ENCODE data around the gene DHDDS.
"Not testable (repeated sequence)": the region's sequence is repeated elsewhere in the genome, so short reads cannot be mapped to it uniquely, and the experiment has no call there.

The DHDDS gene, protein sequence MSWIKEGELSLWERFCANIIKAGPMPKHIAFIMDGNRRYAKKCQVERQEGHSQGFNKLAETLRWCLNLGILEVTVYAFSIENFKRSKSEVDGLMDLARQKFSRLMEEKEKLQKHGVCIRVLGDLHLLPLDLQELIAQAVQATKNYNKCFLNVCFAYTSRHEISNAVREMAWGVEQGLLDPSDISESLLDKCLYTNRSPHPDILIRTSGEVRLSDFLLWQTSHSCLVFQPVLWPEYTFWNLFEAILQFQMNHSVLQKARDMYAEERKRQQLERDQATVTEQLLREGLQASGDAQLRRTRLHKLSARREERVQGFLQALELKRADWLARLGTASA

DNA sequence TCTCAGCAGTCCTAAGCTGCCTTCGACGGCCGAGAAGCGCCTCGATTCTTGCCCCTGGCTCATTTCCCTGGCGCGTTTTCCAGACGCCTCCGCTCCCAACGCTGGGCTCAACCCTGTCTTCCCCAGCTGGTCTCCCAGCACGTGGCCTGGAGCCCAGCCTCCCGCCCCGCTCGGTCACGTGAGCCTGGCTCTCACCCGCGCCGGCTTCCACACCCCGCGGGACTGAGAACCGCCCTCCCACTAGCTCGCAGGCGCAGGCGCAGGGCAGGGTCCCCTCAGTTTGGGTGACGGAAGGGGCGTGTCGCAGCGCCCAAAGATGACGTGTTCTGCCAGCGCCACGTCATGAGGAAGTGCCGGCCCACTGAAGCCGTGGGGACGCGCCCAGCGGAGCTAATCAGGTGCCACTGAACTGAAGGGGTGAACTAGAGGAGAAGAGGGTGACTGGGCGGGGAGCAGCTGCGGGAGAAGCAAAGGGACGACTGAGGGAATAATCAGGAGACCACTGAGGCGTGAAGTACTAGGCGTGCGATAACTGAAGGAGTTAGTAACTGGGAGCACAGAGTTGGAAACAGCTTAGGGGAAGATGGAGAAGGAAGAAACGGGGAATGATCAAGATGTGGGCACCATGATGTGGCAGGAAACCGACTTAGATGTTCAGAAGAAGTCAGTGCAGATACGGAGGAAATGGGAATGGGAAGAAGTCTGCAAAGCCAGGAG lies at the start of gene DHDDS:
Gene DHDDS (plus strand): TSS at position 343 of the 717 bp plus-strand sequence. CDS start 625 bp downstream, outside the sequence.
- peaks cover 22% of the 10 kb centered on the region; the same call in 1 of the 2 replicates for H3K4me1 ChIP-seq (ENCODE audit: control insufficient read depth, insufficient read depth, low read length)
- no peaks in the 10 kb centered on the region for H3K27me3 ChIP-seq (ENCODE audit: control insufficient read depth, insufficient read depth, low read length)
- peak within 1 kb of the TSS; percentile 58 for H3K27ac ChIP-seq (ENCODE audit: low read depth, low read length)
- peak within 1 kb of the TSS; percentile 93 for H3K9ac ChIP-seq (ENCODE audit: low read length)
- H3K36me3 ChIP-seq (ENCODE audit: control insufficient read depth, insufficient read depth, low read length) = peaks cover 48% of the 10 kb centered on the region
- no peaks in the 10 kb centered on the region for H3K9me3 ChIP-seq (ENCODE audit: control insufficient read depth, insufficient read depth, low read depth, low read length)
- peak within 1 kb of the TSS; percentile 84 for H3K4me3 ChIP-seq (ENCODE audit: low read depth, low read length)

DNA sequence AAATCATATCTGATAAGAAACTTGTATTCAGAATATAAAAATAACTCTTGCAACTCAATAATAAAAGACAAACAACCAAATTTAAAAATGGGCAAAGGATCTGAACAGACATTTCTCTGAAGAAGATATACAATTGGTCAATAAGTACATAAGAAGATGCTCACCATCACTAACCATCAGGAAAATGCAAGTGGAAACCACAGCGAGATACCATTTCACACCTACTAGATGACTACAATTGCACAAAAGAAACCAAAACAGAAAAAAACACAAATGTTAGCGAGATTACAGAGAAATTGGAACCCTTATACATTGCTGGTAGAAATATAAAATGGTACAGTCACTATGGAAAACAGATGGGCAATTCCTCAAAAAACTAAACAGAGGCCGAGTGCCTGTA lies 48.0 kb upstream of the DHDDS start:
- H3K4me1 ChIP-seq (ENCODE audit: control insufficient read depth, insufficient read depth, low read length) = peaks cover 7% of the 10 kb centered on the region
- H3K27me3 ChIP-seq (ENCODE audit: control insufficient read depth, insufficient read depth, low read length) = no peaks in the 10 kb centered on the region
- H3K36me3 ChIP-seq (ENCODE audit: control insufficient read depth, insufficient read depth, low read length) = no peaks in the 10 kb centered on the region
- no peaks in the 10 kb centered on the region for H3K9me3 ChIP-seq (ENCODE audit: control insufficient read depth, insufficient read depth, low read depth, low read length)
- H3K27ac ChIP-seq (ENCODE audit: low read depth, low read length) = no peak overlapping the region
- H3K4me3 ChIP-seq (ENCODE audit: low read depth, low read length) = no peak overlapping the region
- H3K9ac ChIP-seq (ENCODE audit: low read length) = no peak overlapping the region

DNA sequence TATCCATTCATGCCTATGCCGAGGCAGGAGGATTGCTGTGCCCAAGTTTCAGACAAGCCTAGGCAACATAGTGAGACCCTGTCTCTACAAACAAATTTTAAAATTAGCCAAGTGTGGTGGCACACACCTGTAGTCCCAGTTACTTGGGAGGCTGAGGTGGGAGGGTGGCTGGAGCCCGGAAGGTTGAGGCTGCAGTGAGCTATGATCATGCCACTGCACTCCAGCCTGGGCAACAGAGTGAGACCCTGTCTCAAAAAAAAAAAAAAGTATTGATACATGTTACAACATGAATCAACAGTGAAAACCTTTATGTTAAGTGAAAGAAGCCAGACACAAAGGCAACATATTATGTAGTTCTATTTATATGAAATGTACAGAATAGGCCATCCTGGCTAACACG lies 47.1 kb upstream of the DHDDS start:
- not testable (repeated sequence) for H3K4me3 ChIP-seq (ENCODE audit: low read depth, low read length); H3K27ac ChIP-seq (ENCODE audit: low read depth, low read length); H3K27me3 ChIP-seq (ENCODE audit: control insufficient read depth, insufficient read depth, low read length); H3K36me3 ChIP-seq (ENCODE audit: control insufficient read depth, insufficient read depth, low read length); H3K9ac ChIP-seq (ENCODE audit: low read length); H3K9me3 ChIP-seq (ENCODE audit: control insufficient read depth, insufficient read depth, low read depth, low read length)
- H3K4me1 ChIP-seq (ENCODE audit: control insufficient read depth, insufficient read depth, low read length) = peaks cover 12% of the 10 kb centered on the region

DNA sequence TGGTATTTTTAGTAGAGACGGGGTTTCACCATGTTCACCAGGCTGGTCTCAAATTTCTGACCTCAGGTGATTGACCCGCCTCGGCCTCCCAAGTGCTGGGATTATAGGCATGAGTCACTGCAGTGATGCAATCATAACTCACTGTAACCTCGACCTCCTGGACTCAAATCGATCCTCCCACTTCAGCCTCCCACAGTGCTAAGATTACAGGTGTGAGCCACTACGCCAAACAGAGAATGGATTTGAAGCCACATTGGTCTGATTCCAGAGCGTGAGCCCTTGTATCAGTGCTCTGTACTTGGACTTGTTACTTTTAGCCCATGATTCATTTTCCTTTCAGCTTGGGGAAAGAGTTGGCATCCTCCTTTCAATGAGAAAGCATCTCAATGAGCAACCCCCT lies 44.7 kb upstream of the DHDDS start:
- H3K9me3 ChIP-seq (ENCODE audit: control insufficient read depth, insufficient read depth, low read depth, low read length) = no peaks in the 10 kb centered on the region
- H3K4me3 ChIP-seq (ENCODE audit: low read depth, low read length) = no peak overlapping the region
- H3K9ac ChIP-seq (ENCODE audit: low read length) = no peak overlapping the region
- no peak overlapping the region for H3K27ac ChIP-seq (ENCODE audit: low read depth, low read length)
- H3K4me1 ChIP-seq (ENCODE audit: control insufficient read depth, insufficient read depth, low read length) = peaks cover 22% of the 10 kb centered on the region
- no peaks in the 10 kb centered on the region for H3K27me3 ChIP-seq (ENCODE audit: control insufficient read depth, insufficient read depth, low read length)
- H3K36me3 ChIP-seq (ENCODE audit: control insufficient read depth, insufficient read depth, low read length) = no peaks in the 10 kb centered on the region

DNA sequence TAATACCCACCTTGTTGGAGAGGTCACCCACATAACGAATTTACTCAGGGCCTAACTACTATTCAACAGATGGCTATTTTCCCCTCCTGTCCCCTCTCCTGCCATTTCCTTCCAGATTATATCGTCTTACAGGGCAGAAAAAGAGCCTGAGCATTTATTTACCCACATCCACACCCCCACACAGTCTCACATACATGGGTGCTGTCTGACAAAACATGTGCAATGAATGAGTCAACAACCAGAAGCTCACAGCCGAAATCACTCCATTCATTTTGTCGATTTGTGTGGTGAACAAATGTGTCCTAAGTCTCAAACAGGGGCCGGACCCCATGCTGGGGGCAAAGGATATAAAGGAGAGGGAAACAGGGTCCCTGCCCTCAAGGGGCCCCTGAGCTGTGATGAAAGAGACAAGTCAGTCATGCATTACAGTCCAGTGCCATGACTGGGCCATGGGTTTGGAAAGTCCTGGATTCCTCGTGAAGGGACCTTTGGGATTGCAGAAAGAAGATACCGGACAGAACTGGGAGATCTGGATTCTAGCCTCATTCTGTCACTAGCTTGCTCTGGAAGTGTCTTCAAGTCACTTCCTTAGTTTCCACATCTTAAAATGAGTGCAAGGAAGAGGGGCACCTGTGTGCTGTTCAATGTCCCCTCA lies 43.2 kb upstream of the DHDDS start:
- no peaks in the 10 kb centered on the region for H3K36me3 ChIP-seq (ENCODE audit: control insufficient read depth, insufficient read depth, low read length)
- H3K4me1 ChIP-seq (ENCODE audit: control insufficient read depth, insufficient read depth, low read length) = peaks cover 22% of the 10 kb centered on the region
- no peaks in the 10 kb centered on the region for H3K27me3 ChIP-seq (ENCODE audit: control insufficient read depth, insufficient read depth, low read length)
- H3K9me3 ChIP-seq (ENCODE audit: control insufficient read depth, insufficient read depth, low read depth, low read length) = no peaks in the 10 kb centered on the region
- H3K4me3 ChIP-seq (ENCODE audit: low read depth, low read length) = no peak overlapping the region
- H3K27ac ChIP-seq (ENCODE audit: low read depth, low read length) = no peak overlapping the region
- no peak overlapping the region for H3K9ac ChIP-seq (ENCODE audit: low read length)

DNA sequence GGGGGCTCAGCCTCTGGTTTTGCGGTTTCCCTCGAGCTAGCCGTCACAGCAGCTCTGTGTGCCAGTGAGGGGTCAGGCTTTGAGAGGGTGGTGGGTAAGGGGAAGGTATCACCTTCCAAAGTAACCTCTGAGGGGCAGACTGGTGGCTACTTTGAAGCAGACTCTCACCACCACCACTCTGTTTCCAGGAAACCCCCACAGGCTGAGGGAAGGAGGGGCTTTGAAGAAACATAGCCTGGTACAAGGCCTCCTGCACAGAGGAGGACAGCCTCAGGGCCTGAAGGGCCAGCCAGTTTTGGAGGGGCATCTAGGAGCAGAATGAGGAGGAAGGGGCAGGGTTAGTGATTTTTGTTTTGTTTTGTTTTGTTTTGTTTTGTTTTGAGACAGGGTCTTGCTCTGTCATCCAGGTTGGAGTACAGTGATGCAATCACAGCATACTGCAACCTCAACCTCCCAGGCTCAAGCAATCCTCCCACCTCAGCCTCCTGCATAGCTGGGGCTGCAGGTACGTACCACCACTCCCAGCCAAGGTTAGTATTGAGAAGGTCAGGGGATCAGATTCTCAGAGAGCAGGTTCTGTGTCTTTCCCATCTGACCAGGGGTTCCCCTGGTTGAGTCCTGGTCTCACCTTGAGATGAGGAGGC lies 42.4 kb upstream of the DHDDS start:
- no peaks in the 10 kb centered on the region for H3K9me3 ChIP-seq (ENCODE audit: control insufficient read depth, insufficient read depth, low read depth, low read length)
- no peak overlapping the region for H3K9ac ChIP-seq (ENCODE audit: low read length)
- H3K4me3 ChIP-seq (ENCODE audit: low read depth, low read length) = no peak overlapping the region
- peaks cover 22% of the 10 kb centered on the region for H3K4me1 ChIP-seq (ENCODE audit: control insufficient read depth, insufficient read depth, low read length)
- H3K36me3 ChIP-seq (ENCODE audit: control insufficient read depth, insufficient read depth, low read length) = no peaks in the 10 kb centered on the region
- no peak overlapping the region for H3K27ac ChIP-seq (ENCODE audit: low read depth, low read length)
- no peaks in the 10 kb centered on the region for H3K27me3 ChIP-seq (ENCODE audit: control insufficient read depth, insufficient read depth, low read length)

DNA sequence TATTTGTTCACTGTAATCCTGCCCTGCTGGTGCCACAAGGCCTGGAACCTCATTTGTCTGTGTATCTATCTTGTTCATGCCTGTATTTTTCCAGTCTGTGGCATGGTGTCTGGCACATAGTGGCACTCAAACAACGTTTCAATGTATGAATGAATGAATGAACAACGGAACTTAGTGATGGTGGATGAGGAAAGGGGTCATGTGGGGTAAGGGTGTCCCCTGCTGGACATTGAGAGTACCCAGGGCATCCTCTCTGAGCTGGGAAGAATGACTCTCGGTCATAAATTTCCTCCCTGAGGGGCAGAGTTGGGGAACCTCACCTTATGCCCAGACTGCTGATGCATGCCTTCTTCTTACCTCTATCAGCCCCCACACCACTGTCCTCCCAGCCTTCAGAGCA lies 40.7 kb upstream of the DHDDS start:
- Histone ChIP-seq H3K9ac (ENCODE audit: low read length) (no peak overlapping the region), H3K27me3 (ENCODE audit: control insufficient read depth, insufficient read depth, low read length) (no peaks in the 10 kb centered on the region), H3K36me3 (ENCODE audit: control insufficient read depth, insufficient read depth, low read length) (no peaks in the 10 kb centered on the region), H3K4me3 (ENCODE audit: low read depth, low read length) (no peak overlapping the region), H3K9me3 (ENCODE audit: control insufficient read depth, insufficient read depth, low read depth, low read length) (no peaks in the 10 kb centered on the region), H3K4me1 (ENCODE audit: control insufficient read depth, insufficient read depth, low read length) (peaks cover 15% of the 10 kb centered on the region), H3K27ac (ENCODE audit: low read depth, low read length) (no peak overlapping the region)

DNA sequence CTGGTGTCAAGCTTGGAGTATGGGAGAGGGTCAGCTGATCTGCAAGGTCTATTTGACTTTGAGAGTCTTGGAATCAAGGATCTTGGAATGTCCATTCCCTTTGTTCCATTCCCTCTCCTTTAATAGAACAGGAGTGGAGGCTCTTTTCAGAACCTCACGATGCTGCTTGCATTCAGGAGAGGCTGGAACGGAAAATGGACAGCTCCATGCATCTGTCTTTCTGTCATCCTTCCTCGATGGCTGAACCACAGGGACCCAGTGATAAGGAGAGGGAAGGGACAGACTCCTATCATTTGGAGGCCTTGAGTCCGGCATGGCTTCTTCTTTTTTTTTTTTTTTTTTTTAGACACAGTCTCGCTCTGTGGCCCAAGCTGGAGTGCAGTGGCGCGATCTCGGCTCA lies 36.4 kb upstream of the DHDDS start:
- Histone ChIP-seq H3K9ac (ENCODE audit: low read length) (no peak overlapping the region), H3K36me3 (ENCODE audit: control insufficient read depth, insufficient read depth, low read length) (no peaks in the 10 kb centered on the region), H3K9me3 (ENCODE audit: control insufficient read depth, insufficient read depth, low read depth, low read length) (no peaks in the 10 kb centered on the region), H3K27me3 (ENCODE audit: control insufficient read depth, insufficient read depth, low read length) (no peaks in the 10 kb centered on the region), H3K4me1 (ENCODE audit: control insufficient read depth, insufficient read depth, low read length) (peaks cover 10% of the 10 kb centered on the region), H3K27ac (ENCODE audit: low read depth, low read length) (no peak overlapping the region), H3K4me3 (ENCODE audit: low read depth, low read length) (no peak overlapping the region)

DNA sequence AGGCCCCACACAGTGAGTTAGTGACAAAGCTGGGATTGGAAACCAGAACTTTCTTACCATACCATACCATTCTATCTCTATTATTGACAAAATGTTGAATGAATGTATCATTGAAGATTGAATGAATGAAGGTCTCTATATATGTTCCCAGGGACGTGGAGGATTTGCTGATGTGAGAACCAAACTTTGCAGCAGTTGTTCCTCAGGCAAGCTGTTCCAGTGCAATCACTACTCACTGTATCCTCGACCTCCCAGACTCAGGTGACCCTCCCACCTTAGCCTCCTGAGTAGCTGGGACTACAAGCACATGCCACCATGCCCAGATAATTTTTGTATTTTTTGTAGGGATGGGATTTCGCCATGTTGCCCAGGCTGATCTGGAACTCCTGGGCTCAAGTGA lies 33.1 kb upstream of the DHDDS start:
- Histone ChIP-seq H3K27me3 (ENCODE audit: control insufficient read depth, insufficient read depth, low read length) (no peaks in the 10 kb centered on the region), H3K9ac (ENCODE audit: low read length) (no peak overlapping the region), H3K4me3 (ENCODE audit: low read depth, low read length) (no peak overlapping the region), H3K4me1 (ENCODE audit: control insufficient read depth, insufficient read depth, low read length) (no peaks in the 10 kb centered on the region), H3K9me3 (ENCODE audit: control insufficient read depth, insufficient read depth, low read depth, low read length) (no peaks in the 10 kb centered on the region), H3K27ac (ENCODE audit: low read depth, low read length) (no peak overlapping the region), H3K36me3 (ENCODE audit: control insufficient read depth, insufficient read depth, low read length) (no peaks in the 10 kb centered on the region)

DNA sequence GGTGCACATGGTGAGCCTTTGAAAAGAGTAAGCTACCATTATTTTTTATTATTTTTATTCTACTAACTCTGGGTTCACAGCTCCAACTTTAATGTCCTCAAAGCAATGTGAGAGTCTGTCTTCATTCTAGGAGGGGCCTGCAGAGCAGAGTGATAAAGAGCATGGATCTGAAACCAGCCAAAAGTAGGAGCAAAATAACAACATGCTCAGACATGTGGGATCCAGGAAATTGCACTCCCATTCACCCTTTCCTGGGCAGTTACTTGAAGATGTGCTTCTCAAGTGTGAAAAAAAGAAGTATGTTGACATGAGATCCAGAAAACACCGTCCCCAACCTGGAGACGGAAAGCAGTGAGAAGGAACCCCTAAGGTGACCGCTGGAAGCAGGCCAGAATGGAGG lies 30.2 kb upstream of the DHDDS start:
- Histone ChIP-seq H3K4me1 (ENCODE audit: control insufficient read depth, insufficient read depth, low read length) (no peaks in the 10 kb centered on the region), H3K27me3 (ENCODE audit: control insufficient read depth, insufficient read depth, low read length) (no peaks in the 10 kb centered on the region), H3K4me3 (ENCODE audit: low read depth, low read length) (no peak overlapping the region), H3K9me3 (ENCODE audit: control insufficient read depth, insufficient read depth, low read depth, low read length) (no peaks in the 10 kb centered on the region), H3K27ac (ENCODE audit: low read depth, low read length) (no peak overlapping the region), H3K36me3 (ENCODE audit: control insufficient read depth, insufficient read depth, low read length) (no peaks in the 10 kb centered on the region), H3K9ac (ENCODE audit: low read length) (no peak overlapping the region)

DNA sequence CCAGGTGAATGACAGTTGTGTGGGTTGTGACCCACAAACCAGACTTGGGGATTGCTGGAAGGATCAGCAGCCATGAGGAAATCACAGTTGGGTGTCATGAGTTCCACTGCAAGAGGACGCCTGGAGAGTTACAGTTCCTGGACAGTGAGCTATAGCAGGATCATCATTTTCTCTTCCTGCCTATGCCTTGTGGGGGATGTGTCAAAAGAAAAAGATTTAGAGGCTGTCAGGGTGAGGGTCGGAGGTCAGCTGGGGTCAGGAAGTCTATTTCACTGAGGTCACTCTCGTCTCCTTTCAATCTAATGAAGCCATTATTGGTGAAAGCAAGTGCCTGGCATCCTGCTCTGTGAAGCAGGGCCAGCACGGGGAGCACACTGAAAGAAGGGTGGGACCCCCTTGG lies 28.5 kb upstream of the DHDDS start:
- Histone ChIP-seq H3K27me3 (ENCODE audit: control insufficient read depth, insufficient read depth, low read length) (no peaks in the 10 kb centered on the region), H3K27ac (ENCODE audit: low read depth, low read length) (no peak overlapping the region), H3K4me3 (ENCODE audit: low read depth, low read length) (no peak overlapping the region), H3K9ac (ENCODE audit: low read length) (no peak overlapping the region), H3K4me1 (ENCODE audit: control insufficient read depth, insufficient read depth, low read length) (peaks cover under 1% of the 10 kb centered on the region; the same call in 1 of the 2 replicates), H3K36me3 (ENCODE audit: control insufficient read depth, insufficient read depth, low read length) (no peaks in the 10 kb centered on the region), H3K9me3 (ENCODE audit: control insufficient read depth, insufficient read depth, low read depth, low read length) (no peaks in the 10 kb centered on the region)
